AG09309 (cell line): ENCODE results near the gene CNN3.

Experiments used
- DNase-seq: peaks from one replicate; pipeline ENCODE4 v3.0.0-alpha.2; 2010; ENCODE audit warnings: low read depth
- H3K4me3 ChIP-seq: 2 replicates; pipeline ENCODE4 v1.5.1; 2011; ENCODE audit warnings: mild to moderate bottlenecking, low read depth, low read length, moderate library complexity; ENCODE audit not compliant: control insufficient read depth
- TF ChIP-seq, protein P1 (sequence below): IDR thresholded peaks from 2 replicates; pipeline ENCODE4 v1.5.1; 2011; ENCODE audit warnings: mild to moderate bottlenecking, low read depth, low read length, inconsistent platforms; ENCODE audit not compliant: insufficient read depth, control insufficient read depth; ENCODE audit errors: missing control alignments

CNN3 gene

DNA sequence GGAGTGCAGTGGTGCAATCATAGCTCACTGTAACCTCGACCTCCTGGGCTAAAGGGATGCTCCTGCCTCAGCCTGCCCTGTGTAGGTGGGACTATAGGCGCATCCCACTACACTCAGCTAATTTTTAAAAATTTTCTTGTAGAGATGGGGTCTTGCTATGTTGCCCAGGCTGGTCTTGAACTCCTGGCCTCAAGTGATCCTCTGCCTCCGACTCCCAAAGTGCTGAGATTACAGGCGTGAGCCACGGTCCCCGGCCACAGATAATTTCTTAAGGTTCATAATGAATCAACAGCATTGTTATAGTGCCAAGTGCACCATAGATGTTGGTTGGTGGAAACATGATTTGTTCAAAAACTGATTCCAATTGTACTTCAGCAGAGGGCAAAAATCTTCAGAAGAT lies 42.2 kb upstream of the CNN3 start:
- TF ChIP-seq, protein P1, sequence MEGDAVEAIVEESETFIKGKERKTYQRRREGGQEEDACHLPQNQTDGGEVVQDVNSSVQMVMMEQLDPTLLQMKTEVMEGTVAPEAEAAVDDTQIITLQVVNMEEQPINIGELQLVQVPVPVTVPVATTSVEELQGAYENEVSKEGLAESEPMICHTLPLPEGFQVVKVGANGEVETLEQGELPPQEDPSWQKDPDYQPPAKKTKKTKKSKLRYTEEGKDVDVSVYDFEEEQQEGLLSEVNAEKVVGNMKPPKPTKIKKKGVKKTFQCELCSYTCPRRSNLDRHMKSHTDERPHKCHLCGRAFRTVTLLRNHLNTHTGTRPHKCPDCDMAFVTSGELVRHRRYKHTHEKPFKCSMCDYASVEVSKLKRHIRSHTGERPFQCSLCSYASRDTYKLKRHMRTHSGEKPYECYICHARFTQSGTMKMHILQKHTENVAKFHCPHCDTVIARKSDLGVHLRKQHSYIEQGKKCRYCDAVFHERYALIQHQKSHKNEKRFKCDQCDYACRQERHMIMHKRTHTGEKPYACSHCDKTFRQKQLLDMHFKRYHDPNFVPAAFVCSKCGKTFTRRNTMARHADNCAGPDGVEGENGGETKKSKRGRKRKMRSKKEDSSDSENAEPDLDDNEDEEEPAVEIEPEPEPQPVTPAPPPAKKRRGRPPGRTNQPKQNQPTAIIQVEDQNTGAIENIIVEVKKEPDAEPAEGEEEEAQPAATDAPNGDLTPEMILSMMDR: no peak
- H3K4me3 ChIP-seq: no peak overlapping the region
- no peak for DNase-seq

DNA sequence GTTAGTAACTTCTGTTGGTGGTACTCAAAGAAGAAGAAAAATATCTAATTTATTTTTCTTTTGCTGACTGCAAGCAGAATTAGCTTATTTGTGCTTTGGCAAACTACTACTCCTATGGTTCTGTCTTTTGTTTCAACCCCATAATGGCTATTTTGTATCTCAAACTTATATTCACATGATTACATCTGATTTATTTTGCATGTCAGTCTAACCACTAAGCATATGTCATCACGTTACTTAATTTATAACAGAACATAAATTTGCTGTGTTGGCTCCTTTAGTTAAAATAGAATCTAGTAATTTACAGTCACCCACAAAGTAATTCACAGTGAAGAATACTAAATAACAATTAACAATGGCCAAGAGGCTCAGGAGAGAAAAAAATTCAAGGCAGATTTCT lies 39.1 kb upstream of the CNN3 start:
- TF ChIP-seq, protein P1: no peak
- no peak overlapping the region for H3K4me3 ChIP-seq

GRCh38 chr1:94963864-94964263 lies 37.0 kb upstream of the CNN3 start:
- no peak for DNase-seq
- no peak overlapping the region for H3K4me3 ChIP-seq
- TF ChIP-seq, protein P1: no peak

More for the DNA sequence above, 39.1 kb upstream of the CNN3 start:
- DNase-seq: no peak

GRCh38 chr1:94962409-94963265 lies 35.7 kb upstream of the CNN3 start:
- H3K4me3 ChIP-seq: peak overlapping the region; percentile 35
- no peak for DNase-seq
- TF ChIP-seq, protein P1: no peak

GRCh38 chr1:94961988-94962387 lies 35.1 kb upstream of the CNN3 start:
- no peak overlapping the region for H3K4me3 ChIP-seq
- DNase-seq: no peak
- TF ChIP-seq, protein P1: no peak

- H3K4me3 ChIP-seq: no peak overlapping the region
- TF ChIP-seq, protein P1: no peak
- no peak for DNase-seq
Observed at GRCh38 chr1:94961582-94961981, 34.7 kb upstream of the CNN3 start.
